ENCODE results near the gene ACBD6. TPM values are rescaled to one million over a fixed set of nuclear protein-coding genes. Genes with fewer than 3 reads are reported as not detected.

ACBD6 gene
- total and polyA plus RNA-seq, 4 donors = 8.3 to 17.3 (median 14.0) TPM

DNA sequence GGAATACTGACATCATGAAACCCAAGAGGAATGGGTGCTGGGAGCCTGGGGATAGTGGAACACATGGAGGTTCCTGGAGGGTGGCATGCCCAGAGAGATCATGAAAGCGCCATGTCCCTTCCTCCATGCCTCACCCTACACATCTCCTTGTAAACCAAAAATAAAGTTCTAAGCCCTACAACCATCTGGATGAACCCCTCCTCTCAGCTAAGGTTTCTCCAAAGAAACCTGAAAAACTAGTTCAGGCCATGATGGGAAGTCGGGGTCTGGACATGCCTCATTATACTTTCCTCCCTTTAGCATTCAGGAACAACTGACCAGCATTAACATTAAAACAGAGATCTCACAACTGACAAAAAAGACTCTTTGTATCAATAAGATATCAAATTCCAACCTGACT is 68.5 kb downstream of the ACBD6 start:
- H3K9me3 ChIP-seq (ENCODE audit: control insufficient read depth in 4 of 4, low read length in 3 of 4) = no peaks in the 10 kb centered on the region
- 92% methylated on average over 2 of the region's 2 CpGs for whole genome bisulfite sequencing
- no peak overlapping the region for H3K9ac ChIP-seq (ENCODE audit: low read depth in 1 of 2, low read length in 2 of 2)
- H3K36me3 ChIP-seq (ENCODE audit: control insufficient read depth in 4 of 4, insufficient read depth in 3 of 4, low read depth in 1 of 4, low read length in 3 of 4) = no peaks in the 10 kb centered on the region
- no peak for TF ChIP-seq FOXA2 (IDR thresholded peaks at IDR 0.05)
- TF ChIP-seq RXRA (IDR thresholded peaks at IDR 0.05) = no peak
- no peak for TF ChIP-seq SP1 (IDR thresholded peaks at IDR 0.05)
- TF ChIP-seq JUND (IDR thresholded peaks at IDR 0.05) = no peak
- TF ChIP-seq, protein P1, sequence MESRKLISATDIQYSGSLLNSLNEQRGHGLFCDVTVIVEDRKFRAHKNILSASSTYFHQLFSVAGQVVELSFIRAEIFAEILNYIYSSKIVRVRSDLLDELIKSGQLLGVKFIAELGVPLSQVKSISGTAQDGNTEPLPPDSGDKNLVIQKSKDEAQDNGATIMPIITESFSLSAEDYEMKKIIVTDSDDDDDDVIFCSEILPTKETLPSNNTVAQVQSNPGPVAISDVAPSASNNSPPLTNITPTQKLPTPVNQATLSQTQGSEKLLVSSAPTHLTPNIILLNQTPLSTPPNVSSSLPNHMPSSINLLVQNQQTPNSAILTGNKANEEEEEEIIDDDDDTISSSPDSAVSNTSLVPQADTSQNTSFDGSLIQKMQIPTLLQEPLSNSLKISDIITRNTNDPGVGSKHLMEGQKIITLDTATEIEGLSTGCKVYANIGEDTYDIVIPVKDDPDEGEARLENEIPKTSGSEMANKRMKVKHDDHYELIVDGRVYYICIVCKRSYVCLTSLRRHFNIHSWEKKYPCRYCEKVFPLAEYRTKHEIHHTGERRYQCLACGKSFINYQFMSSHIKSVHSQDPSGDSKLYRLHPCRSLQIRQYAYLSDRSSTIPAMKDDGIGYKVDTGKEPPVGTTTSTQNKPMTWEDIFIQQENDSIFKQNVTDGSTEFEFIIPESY (IDR thresholded peaks at IDR 0.05) = no peak
- no peak for TF ChIP-seq TAF1 (conservative IDR thresholded peaks at IDR 0.05)
- TF ChIP-seq HNF4A (conservative IDR thresholded peaks at IDR 0.05) = no peak
- no peak for TF ChIP-seq RAD21 (IDR thresholded peaks at IDR 0.05)
- TF ChIP-seq, protein P2, sequence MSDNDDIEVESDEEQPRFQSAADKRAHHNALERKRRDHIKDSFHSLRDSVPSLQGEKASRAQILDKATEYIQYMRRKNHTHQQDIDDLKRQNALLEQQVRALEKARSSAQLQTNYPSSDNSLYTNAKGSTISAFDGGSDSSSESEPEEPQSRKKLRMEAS (IDR thresholded peaks at IDR 0.05) = no peak
- TF ChIP-seq, protein P3, sequence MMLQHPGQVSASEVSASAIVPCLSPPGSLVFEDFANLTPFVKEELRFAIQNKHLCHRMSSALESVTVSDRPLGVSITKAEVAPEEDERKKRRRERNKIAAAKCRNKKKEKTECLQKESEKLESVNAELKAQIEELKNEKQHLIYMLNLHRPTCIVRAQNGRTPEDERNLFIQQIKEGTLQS (IDR thresholded peaks at IDR 0.05) = no peak
- TF ChIP-seq YY1 (IDR thresholded peaks at IDR 0.05) = no peak
- TF ChIP-seq, protein P4, sequence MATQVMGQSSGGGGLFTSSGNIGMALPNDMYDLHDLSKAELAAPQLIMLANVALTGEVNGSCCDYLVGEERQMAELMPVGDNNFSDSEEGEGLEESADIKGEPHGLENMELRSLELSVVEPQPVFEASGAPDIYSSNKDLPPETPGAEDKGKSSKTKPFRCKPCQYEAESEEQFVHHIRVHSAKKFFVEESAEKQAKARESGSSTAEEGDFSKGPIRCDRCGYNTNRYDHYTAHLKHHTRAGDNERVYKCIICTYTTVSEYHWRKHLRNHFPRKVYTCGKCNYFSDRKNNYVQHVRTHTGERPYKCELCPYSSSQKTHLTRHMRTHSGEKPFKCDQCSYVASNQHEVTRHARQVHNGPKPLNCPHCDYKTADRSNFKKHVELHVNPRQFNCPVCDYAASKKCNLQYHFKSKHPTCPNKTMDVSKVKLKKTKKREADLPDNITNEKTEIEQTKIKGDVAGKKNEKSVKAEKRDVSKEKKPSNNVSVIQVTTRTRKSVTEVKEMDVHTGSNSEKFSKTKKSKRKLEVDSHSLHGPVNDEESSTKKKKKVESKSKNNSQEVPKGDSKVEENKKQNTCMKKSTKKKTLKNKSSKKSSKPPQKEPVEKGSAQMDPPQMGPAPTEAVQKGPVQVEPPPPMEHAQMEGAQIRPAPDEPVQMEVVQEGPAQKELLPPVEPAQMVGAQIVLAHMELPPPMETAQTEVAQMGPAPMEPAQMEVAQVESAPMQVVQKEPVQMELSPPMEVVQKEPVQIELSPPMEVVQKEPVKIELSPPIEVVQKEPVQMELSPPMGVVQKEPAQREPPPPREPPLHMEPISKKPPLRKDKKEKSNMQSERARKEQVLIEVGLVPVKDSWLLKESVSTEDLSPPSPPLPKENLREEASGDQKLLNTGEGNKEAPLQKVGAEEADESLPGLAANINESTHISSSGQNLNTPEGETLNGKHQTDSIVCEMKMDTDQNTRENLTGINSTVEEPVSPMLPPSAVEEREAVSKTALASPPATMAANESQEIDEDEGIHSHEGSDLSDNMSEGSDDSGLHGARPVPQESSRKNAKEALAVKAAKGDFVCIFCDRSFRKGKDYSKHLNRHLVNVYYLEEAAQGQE (IDR thresholded peaks at IDR 0.05) = no peak
- TF ChIP-seq, protein P5, sequence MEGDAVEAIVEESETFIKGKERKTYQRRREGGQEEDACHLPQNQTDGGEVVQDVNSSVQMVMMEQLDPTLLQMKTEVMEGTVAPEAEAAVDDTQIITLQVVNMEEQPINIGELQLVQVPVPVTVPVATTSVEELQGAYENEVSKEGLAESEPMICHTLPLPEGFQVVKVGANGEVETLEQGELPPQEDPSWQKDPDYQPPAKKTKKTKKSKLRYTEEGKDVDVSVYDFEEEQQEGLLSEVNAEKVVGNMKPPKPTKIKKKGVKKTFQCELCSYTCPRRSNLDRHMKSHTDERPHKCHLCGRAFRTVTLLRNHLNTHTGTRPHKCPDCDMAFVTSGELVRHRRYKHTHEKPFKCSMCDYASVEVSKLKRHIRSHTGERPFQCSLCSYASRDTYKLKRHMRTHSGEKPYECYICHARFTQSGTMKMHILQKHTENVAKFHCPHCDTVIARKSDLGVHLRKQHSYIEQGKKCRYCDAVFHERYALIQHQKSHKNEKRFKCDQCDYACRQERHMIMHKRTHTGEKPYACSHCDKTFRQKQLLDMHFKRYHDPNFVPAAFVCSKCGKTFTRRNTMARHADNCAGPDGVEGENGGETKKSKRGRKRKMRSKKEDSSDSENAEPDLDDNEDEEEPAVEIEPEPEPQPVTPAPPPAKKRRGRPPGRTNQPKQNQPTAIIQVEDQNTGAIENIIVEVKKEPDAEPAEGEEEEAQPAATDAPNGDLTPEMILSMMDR (IDR thresholded peaks at IDR 0.05; ENCODE audit: low read depth, low read length, missing input control) = no peak
- no peak for TF ChIP-seq EGR1 (IDR thresholded peaks at IDR 0.05; ENCODE audit: low read depth in 2 of 2)
- no peak for TF ChIP-seq GABPA (IDR thresholded peaks at IDR 0.05 in 1 of 2, conservative IDR thresholded peaks at IDR 0.05 in 1 of 2)
- TF ChIP-seq FOXA1 (IDR thresholded peaks at IDR 0.05) = no peak
- no peak for TF ChIP-seq HNF4G (IDR thresholded peaks at IDR 0.05)
- H3K4me3 ChIP-seq (ENCODE audit: low read depth in 1 of 3, low read length in 3 of 3) = no peak overlapping the region
- no peak overlapping the region for H3K27ac ChIP-seq (ENCODE audit: low read depth in 1 of 2, low read length in 2 of 2)
- H3K4me1 ChIP-seq (ENCODE audit: control insufficient read depth in 4 of 4, insufficient read depth in 4 of 4, low read length in 3 of 4) = peaks cover 0 to 1% (median 0%) of the 10 kb centered on the region in 4 donors
- no peaks in the 10 kb centered on the region for H3K27me3 ChIP-seq (ENCODE audit: control insufficient read depth in 4 of 4, insufficient read depth in 4 of 4, low read length in 3 of 4)
- no peak for DNase-seq (ENCODE audit: low spot score)

All from liver (tissue), 9 donors.